ENCODE data around the gene RUNX1.
A peak's percentile ranks its signal among the peaks of the same experiment; 100 is the strongest.

- TF ChIP-seq CTCF (IDR thresholded peaks at IDR 0.05; ENCODE audit: extremely low read depth in 1 of 2, insufficient read depth in 1 of 2, low read depth in 1 of 2, low read length in 2 of 2) (no peak), EZH2 (IDR thresholded peaks at IDR 0.05; ENCODE audit: borderline replicate concordance, low read depth, low read length, severe bottlenecking) (no peak), POLR2A (IDR thresholded peaks at IDR 0.05; ENCODE audit: low read depth, low read length) (no peak), POLR2AphosphoS5 (IDR thresholded peaks at IDR 0.05; ENCODE audit: insufficient read depth, low read depth, low read length) (peak; percentile 8), MAX (IDR thresholded peaks at IDR 0.05; ENCODE audit: insufficient read depth, insufficient read length) (no peak)
Observed at GRCh38 chr21:34807881-34808568, 241.1 kb downstream of the RUNX1 start.

Measured in endothelial cell of umbilical vein (primary cell).